Fibroblast of skin of left biceps (primary cell): ENCODE results near the gene ATP6V1F.
A peak's percentile ranks its signal among the peaks of the same experiment; 100 is the strongest.

ENCODE experiments used
- DNase-seq, 2 experiments: peaks; one replicate each; pipeline ENCODE4 v3.0.0-alpha.2; 2013; ENCODE audit warnings: low read depth in 2 of 2

ATP6V1F gene, protein sequence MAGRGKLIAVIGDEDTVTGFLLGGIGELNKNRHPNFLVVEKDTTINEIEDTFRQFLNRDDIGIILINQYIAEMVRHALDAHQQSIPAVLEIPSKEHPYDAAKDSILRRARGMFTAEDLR

DNA sequence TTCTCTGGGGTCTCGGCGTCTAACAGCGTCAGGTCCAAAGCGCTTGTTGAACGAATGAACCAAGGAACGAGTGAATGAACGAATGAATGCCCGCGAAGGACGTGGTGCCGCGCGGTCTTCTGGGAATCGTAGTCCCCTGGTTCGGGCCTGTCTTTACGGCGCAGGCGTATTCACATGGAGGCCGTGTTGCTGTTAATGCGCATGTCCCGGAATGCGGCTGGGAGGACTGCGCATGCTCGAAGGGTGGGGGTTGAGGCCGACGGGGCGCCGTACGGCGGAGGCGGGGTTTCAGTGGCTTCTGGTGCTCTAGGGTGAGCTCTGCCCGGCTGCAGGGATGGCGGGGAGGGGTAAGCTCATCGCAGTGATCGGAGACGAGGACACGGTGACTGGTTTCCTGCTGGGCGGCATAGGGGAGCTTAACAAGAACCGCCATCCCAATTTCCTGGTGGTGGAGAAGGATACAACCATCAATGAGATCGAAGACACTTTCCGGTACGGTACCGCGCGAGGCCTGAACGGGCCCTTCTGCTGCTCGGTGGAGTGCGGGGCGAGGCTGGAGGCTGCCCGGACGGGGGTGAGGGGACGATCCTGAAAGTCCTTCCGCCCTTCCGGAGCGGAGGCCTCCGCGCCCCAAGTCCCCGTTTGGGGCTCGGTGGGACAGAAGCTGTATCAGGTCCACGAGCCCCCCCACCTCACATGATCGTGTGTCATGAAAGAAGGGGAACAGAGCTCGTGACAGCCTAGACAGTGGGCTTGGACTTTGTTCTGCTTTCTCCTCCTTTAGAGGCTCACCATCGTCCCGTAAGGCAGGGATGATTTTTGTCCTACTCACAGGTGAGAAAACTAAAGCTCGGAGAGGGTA lies at the start of gene ATP6V1F:
TSS of gene ATP6V1F (plus strand) at position 286 of the 862 bp plus-strand sequence. CDS start at position 335, 49 bp downstream.
- peak; percentile 90 to 91 for DNase-seq

DNA sequence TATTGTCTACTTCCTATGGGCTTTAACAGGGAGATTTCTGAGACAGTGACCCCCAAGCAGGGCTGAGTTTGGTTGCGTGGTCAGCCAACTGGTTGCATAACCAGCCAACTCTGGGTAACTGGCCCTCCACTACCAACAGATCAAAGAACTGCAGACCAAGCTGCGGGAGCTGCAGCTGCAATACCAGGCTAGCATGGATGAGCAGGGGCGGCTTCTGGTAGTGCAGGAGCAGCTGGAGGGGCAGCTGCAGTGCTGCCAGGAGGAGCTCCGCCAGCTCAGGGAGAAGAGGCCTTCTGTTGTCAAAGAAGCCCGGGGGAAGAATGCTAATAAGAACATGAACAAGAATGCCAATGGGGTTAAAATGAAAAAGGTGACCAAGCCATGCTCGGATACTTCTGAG lies 48.2 kb upstream of the ATP6V1F start:
- no peak for DNase-seq

DNA sequence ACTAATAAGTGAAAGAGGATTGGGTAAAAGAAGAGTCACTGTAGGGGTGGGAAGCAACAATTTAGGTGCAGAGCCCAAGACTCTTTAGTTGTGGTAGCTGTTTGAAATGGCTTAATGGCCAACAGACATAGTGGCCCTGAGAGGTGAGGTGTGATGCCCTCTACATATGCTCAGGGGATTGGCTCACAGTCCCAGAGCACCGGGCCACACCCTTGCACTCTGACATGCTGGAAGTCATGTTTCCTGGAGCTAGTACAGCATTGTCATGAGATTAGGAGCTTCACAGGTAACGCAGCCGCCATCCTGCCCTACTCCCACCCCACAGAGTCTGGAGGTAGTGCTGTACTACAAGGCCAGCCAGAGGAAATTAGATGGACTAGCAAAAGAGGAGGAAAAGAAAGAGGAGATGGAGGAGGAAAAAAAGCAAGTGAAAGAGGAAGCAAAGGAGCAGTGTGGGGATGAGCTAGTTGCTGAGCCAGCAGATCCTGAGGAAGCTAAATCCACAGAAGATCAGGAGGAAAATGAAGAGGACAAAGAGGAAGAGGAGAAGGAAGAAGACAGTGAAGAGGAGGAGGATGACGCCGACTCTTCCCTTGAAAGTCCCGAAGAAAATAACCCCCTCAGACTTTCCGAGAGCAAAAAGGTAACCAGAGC lies 47.2 kb upstream of the ATP6V1F start:
- no peak for DNase-seq

DNA sequence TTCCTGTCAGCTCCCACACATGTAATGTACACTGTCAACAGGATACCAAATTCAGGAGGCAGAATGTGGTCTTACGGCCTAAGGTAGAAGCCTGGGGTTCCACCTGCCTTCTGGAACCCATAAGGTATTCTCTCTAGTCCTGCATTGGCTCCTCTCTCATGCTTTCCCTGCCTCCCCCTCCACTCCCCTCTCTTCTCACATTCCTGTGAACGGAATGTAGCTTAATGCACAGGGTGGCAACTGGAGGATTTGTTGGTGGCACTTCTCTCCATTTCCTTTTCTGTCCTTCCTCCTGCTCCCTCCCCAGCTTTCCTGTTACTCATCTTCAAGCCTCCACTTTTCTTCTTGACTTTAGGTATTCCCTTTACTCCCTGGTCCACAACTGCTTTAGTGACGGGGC lies 44.0 kb upstream of the ATP6V1F start:
- DNase-seq, result no peak

DNA sequence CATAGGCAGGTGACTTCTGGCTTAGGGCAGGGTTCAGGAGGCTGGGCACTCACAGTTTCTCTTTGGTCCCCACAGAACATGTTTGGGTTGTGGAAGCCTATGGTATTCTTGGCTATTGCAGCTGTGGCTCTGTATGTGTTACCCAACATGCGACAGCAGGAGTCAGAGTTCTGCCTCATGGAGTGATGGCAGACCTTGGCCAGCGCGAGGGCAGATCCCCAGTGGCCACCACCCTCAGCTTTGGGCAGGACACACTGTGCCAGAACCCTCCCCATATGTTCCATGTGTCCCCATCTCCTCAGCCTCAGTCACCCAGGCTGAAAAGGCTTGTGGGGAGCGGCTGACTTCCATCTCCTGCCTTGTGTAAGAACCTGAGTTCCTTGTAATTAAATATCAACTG lies 40.9 kb upstream of the ATP6V1F start:
- no peak for DNase-seq

DNA sequence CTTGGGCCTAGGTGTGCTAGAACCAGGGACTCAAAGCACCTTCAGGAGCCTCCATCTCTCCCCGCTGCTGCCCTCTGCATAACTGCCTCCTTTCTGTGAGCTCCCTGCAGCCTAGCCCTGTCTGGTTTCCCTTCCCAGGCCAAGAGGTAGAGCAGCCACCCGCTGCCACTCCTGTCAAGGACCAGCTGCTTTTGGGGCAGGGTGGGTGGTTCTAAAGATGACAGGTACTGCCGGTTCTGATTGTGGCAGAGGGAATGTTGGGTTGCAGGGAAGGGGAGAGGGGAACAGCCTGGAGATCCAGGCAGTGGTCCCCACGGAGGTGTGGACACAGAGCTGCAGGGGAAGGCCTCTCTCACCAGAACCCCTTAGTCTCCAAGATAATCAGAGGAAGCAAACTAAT lies 36.1 kb upstream of the ATP6V1F start:
- no peak for DNase-seq

DNA sequence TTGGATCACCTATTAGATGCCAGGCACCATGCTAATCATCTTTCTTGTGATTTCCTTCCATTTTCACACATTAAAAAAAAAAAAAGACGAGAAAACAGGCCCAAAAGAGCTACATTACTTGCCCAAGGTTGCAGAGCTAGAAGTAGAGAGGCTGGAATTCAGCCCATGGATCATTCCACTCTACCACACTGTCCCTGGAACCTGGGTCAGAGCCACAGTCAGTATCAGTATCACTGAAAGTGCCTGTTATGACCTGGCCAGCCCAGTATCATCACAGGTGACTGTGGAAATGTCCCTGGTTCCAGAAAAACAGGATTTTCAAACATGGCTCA lies 35.8 kb upstream of the ATP6V1F start:
- DNase-seq, result no peak

DNA sequence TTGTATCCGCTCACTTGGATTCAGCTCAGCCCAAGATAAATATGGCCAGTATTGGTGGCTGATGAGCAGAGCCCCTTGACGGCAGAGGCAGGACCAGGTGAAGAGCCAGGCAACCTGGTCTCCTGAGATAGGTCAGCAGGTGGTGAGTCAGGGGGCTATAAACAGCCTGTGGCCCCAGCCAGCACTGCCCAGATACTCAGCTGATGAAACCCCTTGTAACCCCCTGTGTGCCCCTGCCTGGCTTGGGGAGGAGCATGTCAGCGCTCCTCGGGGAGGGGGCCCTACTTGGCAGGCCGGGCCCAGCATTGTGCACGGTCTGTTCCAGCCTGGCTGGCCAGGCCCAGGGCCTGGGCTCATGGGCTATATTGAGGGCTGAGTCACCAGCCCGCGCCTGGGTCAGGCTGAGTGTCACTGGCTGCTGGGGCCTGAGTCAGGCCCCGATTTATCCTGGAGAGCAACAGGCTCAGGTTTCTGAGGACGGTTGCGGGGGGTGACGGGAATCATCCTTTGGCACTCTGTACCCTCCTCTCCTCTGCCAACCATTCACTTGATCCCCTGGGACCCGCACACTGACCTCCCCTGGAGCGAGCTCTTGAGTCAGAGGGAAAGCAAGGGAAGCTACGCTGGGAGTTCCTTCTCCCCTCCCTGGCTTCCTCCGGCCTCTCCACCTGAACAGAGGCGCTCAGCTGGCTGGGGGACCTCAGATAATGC lies 35.3 kb upstream of the ATP6V1F start:
- no peak for DNase-seq

DNA sequence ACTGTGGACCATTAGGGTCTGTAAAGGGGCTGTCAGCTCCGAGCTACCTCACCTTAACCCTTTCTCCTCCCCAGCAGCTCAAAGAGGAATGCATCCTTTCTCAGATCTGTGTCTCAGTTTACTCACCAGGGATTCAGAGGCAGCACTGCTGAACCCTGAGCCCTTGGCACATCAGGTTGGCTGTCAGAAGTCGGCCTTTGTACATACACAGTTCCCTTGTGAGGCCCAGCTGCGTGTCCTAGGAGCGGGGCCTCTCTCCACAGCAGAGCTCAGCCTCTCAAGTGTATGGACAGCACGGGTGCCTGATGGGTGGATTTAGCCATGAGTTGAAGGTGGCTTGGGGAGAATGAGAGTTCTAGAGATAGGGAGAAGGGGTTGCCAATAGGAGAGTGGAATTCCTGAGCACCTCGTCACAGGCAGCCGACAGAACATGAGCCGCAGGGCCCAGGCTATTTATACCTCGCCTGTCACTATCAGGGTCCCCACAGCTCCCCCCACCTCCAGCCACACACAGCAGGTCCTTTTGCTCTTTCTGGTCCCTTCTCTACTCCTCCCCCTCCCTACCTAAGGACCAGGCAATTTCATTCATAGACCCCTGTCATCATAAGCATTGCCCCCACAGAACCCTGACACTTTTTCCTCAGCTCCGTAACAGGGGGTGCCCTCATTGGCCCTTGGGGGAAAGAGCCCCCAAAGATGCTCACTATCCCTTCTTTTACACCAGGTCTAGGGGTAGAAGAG lies 34.5 kb upstream of the ATP6V1F start:
- DNase-seq, result peak in 1 of 2 experiments; percentile 42

DNA sequence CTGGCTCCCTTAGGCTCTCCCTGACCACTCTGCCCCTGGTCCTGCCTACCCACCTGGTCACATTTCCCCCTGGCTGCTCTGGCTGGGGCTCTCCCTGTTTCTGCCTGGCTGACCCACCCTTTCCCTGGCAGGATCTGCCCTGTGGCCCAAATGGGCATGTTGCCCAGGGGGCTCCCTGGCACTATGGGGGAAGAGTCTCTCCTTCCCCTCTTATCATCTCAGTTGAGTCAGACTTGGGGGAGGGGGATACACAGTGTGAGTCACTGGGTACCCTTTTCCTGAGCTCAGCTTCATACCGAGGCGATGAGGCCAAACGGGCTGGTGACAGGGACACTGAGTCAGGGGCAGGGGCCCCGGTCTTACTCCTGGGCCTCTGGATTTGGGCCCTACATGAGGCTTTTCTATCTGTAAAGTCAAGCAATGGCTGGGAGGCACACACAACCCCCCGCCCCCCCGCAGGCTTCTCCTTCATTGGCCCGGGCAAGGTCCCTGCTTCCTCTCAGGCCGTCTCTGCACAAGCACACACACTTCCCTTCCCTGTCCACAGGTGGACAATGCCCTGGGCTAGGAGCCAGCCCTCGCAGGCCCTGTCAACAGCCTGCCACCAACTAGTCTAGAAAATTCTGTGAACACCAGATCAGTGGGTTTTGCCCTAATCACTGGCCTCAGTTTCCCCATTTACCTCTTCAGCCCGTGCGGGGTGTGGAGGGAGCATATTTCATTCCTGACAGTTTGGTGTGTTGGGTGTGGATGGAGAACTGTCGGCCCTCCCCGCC lies 33.1 kb upstream of the ATP6V1F start:
- no peak for DNase-seq

DNA sequence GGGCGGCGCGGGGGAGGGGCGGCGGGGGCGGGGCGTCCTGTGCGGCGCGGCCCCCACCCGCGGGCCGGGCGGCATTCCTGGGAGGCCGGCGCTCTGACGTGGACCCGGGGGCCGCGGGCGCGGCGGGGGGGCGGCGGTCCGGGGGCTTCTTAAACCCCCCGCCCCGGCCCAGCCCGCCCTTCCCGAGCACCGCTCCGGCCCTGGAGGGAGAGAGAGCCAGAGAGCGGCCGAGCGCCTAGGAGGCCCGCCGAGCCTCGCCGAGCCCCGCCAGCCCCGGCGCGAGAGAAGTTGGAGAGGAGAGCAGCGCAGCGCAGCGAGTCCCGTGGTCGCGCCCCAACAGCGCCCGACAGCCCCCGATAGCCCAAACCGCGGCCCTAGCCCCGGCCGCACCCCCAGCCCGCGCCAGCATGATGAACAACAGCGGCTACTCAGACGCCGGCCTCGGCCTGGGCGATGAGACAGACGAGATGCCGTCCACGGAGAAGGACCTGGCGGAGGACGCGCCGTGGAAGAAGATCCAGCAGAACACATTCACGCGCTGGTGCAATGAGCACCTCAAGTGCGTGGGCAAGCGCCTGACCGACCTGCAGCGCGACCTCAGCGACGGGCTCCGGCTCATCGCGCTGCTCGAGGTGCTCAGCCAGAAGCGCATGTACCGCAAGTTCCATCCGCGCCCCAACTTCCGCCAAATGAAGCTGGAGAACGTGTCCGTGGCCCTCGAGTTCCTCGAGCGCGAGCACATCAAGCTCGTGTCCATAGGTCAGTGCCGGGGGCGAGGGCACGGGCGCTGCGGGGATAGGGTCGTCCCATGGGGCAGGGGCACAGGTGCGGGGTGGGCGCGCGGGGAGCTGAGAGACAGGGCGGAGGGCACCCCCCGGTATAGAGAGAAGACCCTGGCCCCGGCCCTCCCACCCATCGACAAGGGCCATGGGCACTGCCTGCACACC lies 32.2 kb upstream of the ATP6V1F start, which contains the start of gene FLNC:
TSS of gene FLNC (plus strand) at position 176 of the 947 bp plus-strand sequence. CDS start at position 408, 232 bp downstream.
- peak in 1 of 2 experiments; percentile 53 for DNase-seq

DNA sequence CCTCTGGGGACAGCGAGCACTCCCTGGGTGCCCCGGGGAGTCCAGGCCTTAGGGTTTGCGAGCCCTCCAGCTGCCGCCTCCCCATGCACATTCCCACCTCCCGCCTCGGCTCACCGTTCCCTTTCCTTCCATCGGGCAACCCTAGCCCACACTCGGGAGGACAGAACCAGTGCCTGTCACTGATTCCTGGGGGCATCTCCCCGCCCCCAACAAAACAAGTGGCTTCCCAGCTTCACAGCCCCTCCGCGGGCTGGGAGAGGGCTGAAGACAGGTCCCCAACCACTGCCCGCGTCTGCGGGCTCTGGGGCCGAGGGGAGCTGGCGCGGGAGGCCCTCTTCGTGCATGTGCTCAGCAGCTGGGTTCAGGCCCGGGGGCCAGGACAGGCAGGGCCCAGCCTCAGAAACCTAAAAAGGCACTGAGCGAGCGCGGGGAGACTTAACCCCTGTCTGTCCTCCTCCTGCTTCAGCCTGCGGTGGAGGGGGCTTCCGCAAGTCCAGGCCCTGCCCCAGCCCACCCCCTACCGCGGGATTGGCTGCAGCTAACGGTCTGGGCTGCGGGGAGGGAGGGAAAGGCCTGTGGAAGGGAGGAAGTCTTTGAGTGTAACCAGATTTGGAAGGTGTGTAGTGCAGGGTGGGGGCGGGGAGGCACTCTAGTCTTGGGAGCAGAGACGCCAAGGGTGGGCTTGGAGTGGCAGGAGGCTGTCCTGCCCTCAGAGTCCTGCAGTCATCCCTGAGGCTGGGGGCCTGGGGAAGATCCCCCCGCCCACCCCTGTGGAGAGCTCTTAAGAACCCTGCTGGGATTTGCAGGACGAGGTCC lies 31.3 kb upstream of the ATP6V1F start:
- DNase-seq, result peak in 1 of 2 experiments; percentile 49

DNA sequence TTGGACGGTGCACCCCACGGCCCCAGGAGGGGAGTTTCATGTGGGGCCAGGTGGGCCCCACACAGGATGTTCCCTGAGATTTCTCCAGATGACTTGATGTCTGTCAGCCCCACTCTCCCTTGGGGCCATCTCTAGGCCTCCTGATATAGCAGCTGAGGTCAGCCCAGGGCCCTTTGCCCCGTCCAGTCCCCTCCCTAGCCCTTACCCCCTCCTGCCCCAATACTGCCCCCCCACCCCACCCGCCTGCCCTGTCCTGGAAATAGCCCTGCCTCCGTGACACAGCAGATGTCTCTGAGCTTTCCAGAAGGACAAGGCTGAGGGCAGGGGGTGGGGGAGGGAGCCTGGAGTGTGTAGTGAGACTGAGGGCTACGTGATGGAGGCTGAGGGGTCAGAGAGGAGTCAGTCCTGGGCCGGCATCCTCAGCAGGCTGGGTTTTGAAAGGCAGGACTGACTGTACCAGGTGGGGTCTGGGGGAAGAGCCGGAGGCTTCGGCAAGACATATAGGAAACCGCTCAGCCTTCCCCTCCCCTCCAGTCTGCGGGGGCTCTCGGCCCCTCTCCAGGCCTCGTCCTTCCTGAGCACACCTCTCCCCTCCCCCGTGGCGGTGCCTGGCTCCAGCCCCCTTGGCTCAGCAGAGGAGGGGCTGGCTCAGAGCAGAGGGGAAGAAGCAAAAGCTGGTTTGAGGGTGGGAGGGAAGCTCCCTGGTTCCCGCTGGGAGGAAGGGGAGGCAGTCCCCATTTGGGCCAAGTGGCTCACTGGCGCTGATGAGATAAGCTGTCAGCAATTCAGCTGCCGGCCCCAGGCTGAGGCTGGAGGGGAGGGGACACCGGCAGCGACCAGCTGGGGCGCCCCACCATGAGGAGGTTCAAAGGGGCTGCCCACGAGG lies 30.4 kb upstream of the ATP6V1F start:
- no peak for DNase-seq

DNA sequence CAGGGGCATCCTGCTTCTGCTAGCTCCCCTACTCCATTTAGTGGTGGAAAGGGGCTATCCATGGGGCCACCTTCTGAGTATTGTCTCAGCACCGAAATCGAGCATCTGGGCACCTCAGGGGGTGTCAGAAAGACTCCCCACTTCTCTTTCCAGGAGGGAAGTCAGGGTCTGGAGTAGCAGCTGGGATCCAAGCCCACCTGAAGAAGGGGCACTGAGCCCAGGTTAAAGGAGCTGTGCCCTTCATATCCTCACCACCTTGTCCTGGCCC lies 29.8 kb upstream of the ATP6V1F start:
- DNase-seq, result no peak

DNA sequence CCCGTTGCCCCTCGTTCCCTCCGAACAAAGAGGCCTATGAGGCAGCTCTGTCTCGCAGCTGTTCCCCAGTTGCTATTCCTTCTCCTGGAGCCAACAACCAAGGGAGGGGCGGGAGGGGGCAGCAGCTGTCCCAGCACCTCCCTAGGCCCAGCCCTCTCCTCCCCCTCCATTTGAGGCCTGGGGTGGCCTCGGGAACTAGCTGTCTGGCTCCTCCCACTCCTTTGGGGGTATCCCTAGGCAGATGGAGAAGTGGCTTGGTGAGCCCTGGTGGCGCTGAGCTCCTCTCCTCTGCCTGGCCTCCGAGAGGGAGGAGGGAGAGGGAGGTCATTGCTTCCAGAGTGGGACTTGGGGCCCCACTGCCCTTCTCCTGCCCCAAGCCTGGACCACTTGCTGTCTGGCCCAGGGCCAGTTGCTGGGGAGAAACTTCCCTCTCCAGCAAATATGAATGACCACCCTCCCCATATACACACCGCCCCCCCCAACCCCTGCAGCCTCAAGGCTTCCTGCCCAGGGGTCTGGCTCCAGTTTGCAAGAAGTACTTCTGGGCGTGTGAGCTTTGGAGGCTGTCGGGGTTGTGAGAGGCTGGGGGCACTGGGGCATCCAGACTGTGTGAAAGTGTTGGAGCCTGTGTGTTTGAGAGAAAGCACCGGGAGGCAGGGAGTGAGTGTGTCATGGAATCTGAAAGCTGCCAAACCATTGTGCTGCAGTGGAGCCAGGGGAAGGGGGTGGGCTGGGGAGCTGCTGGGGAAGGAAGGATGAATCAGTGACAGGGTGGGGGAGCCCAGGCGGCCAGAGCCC lies 29.3 kb upstream of the ATP6V1F start:
- DNase-seq, result peak; percentile 62 to 64

DNA sequence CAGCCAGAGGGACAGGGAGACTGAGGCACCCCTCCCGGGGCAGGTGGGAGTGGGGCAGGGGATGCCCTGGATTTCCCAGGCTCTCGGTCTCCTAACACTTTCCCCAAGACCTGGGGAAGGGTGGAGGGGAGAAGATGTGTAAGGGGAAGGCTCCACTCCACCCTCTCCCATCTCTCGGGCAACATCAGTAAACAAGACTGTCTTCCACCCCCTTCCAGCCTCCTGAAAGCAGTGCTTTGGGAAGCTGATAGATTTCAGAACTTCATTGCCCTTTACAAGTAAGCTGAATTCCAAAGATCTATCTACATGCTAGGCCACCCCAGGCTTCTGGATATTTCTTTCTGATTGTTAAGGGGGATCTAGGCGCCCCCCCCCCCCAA lies 28.7 kb upstream of the ATP6V1F start:
- DNase-seq, result no peak

DNA sequence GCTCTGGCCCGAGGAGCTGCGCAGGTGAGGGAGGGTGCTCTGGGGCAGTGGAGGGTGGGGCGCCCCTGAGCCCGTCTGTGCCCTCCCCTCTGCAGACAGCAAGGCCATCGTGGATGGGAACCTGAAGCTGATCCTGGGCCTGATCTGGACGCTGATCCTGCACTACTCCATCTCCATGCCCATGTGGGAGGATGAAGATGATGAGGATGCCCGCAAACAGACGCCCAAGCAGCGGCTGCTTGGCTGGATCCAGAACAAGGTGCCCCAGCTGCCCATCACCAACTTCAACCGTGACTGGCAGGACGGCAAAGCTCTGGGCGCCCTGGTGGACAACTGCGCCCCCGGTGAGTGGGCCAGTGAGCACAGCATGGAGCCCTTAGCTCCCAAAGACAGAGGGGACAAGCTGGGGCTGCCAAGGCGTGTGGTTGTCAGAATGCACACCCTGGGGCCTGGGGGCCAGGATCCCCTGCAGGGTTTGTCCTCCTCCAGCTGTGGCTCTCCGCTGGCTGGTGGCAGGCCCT lies 27.4 kb upstream of the ATP6V1F start:
- DNase-seq, result no peak
